ENCODE measurements around the gene TUBG2.

DNA sequence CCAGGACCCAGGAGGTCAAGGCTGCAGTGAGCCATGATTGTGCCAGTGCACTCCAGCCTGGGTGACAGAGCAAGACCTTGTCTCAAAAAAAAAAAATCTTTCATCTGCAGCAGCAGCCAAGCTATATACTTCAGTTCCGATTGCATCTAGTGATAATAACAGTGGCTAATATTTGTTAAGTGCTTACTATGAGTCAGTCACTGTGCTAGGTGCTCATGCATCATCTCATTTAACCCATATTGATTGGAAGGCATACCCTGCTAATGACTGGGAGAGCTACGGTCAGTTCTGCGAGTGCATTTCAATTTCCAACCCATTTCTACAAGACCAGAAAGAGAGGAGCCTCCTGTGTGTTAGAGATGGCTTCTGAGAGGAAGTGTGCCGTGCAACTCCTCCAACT, 7.7 kb upstream of the TUBG2 start:
- TF ChIP-seq, protein P1, sequence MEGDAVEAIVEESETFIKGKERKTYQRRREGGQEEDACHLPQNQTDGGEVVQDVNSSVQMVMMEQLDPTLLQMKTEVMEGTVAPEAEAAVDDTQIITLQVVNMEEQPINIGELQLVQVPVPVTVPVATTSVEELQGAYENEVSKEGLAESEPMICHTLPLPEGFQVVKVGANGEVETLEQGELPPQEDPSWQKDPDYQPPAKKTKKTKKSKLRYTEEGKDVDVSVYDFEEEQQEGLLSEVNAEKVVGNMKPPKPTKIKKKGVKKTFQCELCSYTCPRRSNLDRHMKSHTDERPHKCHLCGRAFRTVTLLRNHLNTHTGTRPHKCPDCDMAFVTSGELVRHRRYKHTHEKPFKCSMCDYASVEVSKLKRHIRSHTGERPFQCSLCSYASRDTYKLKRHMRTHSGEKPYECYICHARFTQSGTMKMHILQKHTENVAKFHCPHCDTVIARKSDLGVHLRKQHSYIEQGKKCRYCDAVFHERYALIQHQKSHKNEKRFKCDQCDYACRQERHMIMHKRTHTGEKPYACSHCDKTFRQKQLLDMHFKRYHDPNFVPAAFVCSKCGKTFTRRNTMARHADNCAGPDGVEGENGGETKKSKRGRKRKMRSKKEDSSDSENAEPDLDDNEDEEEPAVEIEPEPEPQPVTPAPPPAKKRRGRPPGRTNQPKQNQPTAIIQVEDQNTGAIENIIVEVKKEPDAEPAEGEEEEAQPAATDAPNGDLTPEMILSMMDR (IDR thresholded peaks at IDR 0.05): no peak
- TF ChIP-seq POLR2A (IDR thresholded peaks at IDR 0.05): no peak
